CD14-positive monocyte (primary cell): Measurements from ENCODE around the gene DYRK1A. TPM values are rescaled to one million over a fixed set of nuclear protein-coding genes. Genes with fewer than 3 reads are reported as not detected.
A peak's percentile ranks its signal among the peaks of the same experiment; 100 is the strongest.

Experiments used
- DNase-seq, 3 donors: peaks; one replicate each; pipeline ENCODE4 v3.0.0-alpha.2; 2011 to 2022
- H2AFZ ChIP-seq: 2 replicates; pipeline ENCODE4 v1.6.0; 2012; ENCODE audit warnings: mild to moderate bottlenecking, low read depth, low read length, inconsistent platforms; ENCODE audit not compliant: insufficient read depth, poor library complexity, severe bottlenecking
- H3K27ac ChIP-seq, 2 donors: 1 replicate in 1 of 2; 2 replicates in 1 of 2; pipeline ENCODE4 v1.5.1; 2012 to 2013; ENCODE audit warnings: low read length in 2 of 2, control low read depth in 1 of 2, inconsistent platforms in 1 of 2, low read depth in 1 of 2, mild to moderate bottlenecking in 1 of 2
- H3K27me3 ChIP-seq, 2 donors: one replicate each; pipeline versions ENCODE4 v1.6.0 to v1.6.1; 2011 to 2013; ENCODE audit warnings: low read length in 2 of 2; ENCODE audit not compliant: control insufficient read depth in 2 of 2, insufficient read depth in 2 of 2
- H3K36me3 ChIP-seq, 2 donors: replicated peaks in 1 of 2; 1 replicate in 1 of 2; 2 replicates in 1 of 2; pipeline versions ENCODE4 v1.5.1 to v1.6.1; 2012 to 2013; ENCODE audit warnings: low read length in 2 of 2, control low read depth in 1 of 2, inconsistent platforms in 1 of 2, mild to moderate bottlenecking in 1 of 2; ENCODE audit not compliant: insufficient read depth in 2 of 2, control insufficient read depth in 1 of 2
- H3K4me1 ChIP-seq, 2 donors: 1 replicate in 1 of 2; 2 replicates in 1 of 2; pipeline versions ENCODE4 v1.5.1 to v1.6.1; 2012 to 2013; ENCODE audit warnings: low read length in 2 of 2, control low read depth in 1 of 2, inconsistent platforms in 1 of 2, mild to moderate bottlenecking in 1 of 2, moderate library complexity in 1 of 2; ENCODE audit not compliant: insufficient read depth in 2 of 2, control insufficient read depth in 1 of 2
- H3K4me2 ChIP-seq: replicated peaks from 2 replicates; pipeline ENCODE3; 2012; ENCODE audit warnings: low read length, moderate library complexity, mild to moderate bottlenecking; ENCODE audit not compliant: poor library complexity, severe bottlenecking; ENCODE audit errors: extremely low read depth
- H3K4me3 ChIP-seq, 3 experiments: fragments of 200-600 bp in 1 of 3; sonication (generic) in 1 of 3; replicated peaks in 1 of 3; 1 replicate in 2 of 3; 2 replicates in 1 of 3; pipeline ENCODE4 v1.5.1; 2011 to 2013; ENCODE audit warnings: low read length in 3 of 3, mild to moderate bottlenecking in 3 of 3, control low read depth in 2 of 3, low read depth in 2 of 3, inconsistent platforms in 1 of 3, moderate library complexity in 1 of 3
- H3K79me2 ChIP-seq: 2 replicates; pipeline ENCODE4 v1.6.0; 2012; ENCODE audit warnings: mild to moderate bottlenecking, control low read depth, inconsistent platforms, low read length, moderate library complexity; ENCODE audit not compliant: insufficient read depth
- H3K9ac ChIP-seq: 2 replicates; pipeline ENCODE4 v1.6.0; 2017; ENCODE audit warnings: low read length, mild to moderate bottlenecking; ENCODE audit not compliant: insufficient read depth, poor library complexity, severe bottlenecking
- H3K9me3 ChIP-seq, 2 donors: replicated peaks in 1 of 2; 1 replicate in 1 of 2; 2 replicates in 1 of 2; pipeline versions ENCODE4 v1.5.1 to v1.6.1; 2012 to 2013; ENCODE audit warnings: low read length in 2 of 2, control low read depth in 1 of 2; ENCODE audit not compliant: control insufficient read depth in 1 of 2, insufficient read depth in 1 of 2
- H4K20me1 ChIP-seq: 2 replicates; pipeline ENCODE4 v1.6.0; 2012; ENCODE audit warnings: mild to moderate bottlenecking, low read length, control low read depth, moderate library complexity; ENCODE audit not compliant: insufficient read depth
- H3K27ac Mint-ChIP-seq, 7 donors: one replicate each; pipeline ENCODE4 v1.8.0; 2020; ENCODE audit warnings: mild to moderate bottlenecking in 7 of 7, mixed read lengths in 7 of 7, moderate library complexity in 6 of 7, inconsistent platforms in 2 of 7
- H3K27me3 Mint-ChIP-seq, 3 donors: one replicate each; pipeline ENCODE4 v1.8.0; 2021 to 2022; ENCODE audit warnings: low read depth in 3 of 3, mild to moderate bottlenecking in 3 of 3, mixed read lengths in 3 of 3, moderate library complexity in 3 of 3, inconsistent platforms in 1 of 3
- H3K36me3 Mint-ChIP-seq, 2 donors: one replicate each; pipeline ENCODE4 v1.8.0; 2020; ENCODE audit warnings: mixed read lengths in 2 of 2, inconsistent platforms in 1 of 2, mild to moderate bottlenecking in 1 of 2
- H3K4me1 Mint-ChIP-seq: one replicate; pipeline ENCODE4 v1.8.0; 2020; ENCODE audit warnings: mild to moderate bottlenecking, mixed read lengths
- H3K4me3 Mint-ChIP-seq, 2 donors: one replicate each; pipeline ENCODE4 v1.8.0; 2020; ENCODE audit warnings: mild to moderate bottlenecking in 2 of 2, mixed read lengths in 2 of 2, moderate library complexity in 1 of 2
- H3K9me3 Mint-ChIP-seq, 7 donors: one replicate each; pipeline ENCODE4 v1.8.0; 2020 to 2022; ENCODE audit warnings: mixed read lengths in 7 of 7, mild to moderate bottlenecking in 6 of 7, moderate library complexity in 6 of 7, inconsistent platforms in 2 of 7
- CTCF ChIP-seq: fragments of 200-600 bp; IDR thresholded peaks from one replicate; pipeline ENCODE4 v1.8.0; 2022; ENCODE audit warnings: antibody characterized with exemption, mild to moderate bottlenecking
- WGBS: methylation state at CpG from one replicate; pipeline ENCODE4 v1.1.5; 2013; ENCODE audit warnings: missing lambda C conversion rate; ENCODE audit not compliant: insufficient coverage; 5-methylcytosine and 5-hydroxymethylcytosine counted together
- intact Hi-C, 2 donors: fragments of 100-400 bp; cut with micrococcal nuclease; formaldehyde crosslinking; loops; one replicate each; pipeline versions ENCODE4 v1.15.0 to v1.15.1; 2023
- polyA plus RNA-seq, 3 donors: library from polyadenylated mRNA; depleted of rRNA in 1 of 3; unstranded in 2 of 3; stranded (reverse) in 1 of 3; fragments of 300-500 nt in 2 of 3; fragments of >200 nt in 1 of 3; fragmentation: Illumina TruSeq in 2 of 3; gene quantifications; 1 replicate in 2 of 3; 2 replicates in 1 of 3; pipeline ENCODE4 v1.2.3, GENCODE V29; 2012 to 2021

The DYRK1A gene
- polyA plus RNA-seq, 3 donors = 1.8 to 53.5 (median 2.4) TPM

GRCh38 chr21:37511848-37512247 is 145.3 kb downstream of the DYRK1A start:
- intact Hi-C loops = no loop called here
- Mint-ChIP-seq H3K27ac (no peak overlapping the region), H3K4me3 (no peak overlapping the region), H3K9me3 (no peaks in the 10 kb centered on the region), H3K36me3 (peaks cover 23 to 52% of the 10 kb centered on the region in 2 donors), H3K4me1 (no peaks in the 10 kb centered on the region), H3K27me3 (no peaks in the 10 kb centered on the region)
- no peak overlapping the region for H2AFZ ChIP-seq
- peak overlapping the region in 1 of 2 donors; percentile 33 for H3K27ac ChIP-seq
- peaks cover 17% of the 10 kb centered on the region for H3K79me2 ChIP-seq
- H3K4me3 ChIP-seq = no peak overlapping the region
- no peak overlapping the region for H3K4me2 ChIP-seq
- peaks cover 75 to 99% of the 10 kb centered on the region in 2 donors for H3K36me3 ChIP-seq
- H3K27me3 ChIP-seq = no peaks in the 10 kb centered on the region
- no peak for DNase-seq
- 96% methylated on average over 5 of the region's 5 CpGs for WGBS
- no peak for TF ChIP-seq CTCF
- peaks cover 88% of the 10 kb centered on the region for H4K20me1 ChIP-seq
- H3K9ac ChIP-seq = no peak overlapping the region
- H3K4me1 ChIP-seq = no peaks in the 10 kb centered on the region
- no peaks in the 10 kb centered on the region for H3K9me3 ChIP-seq

GRCh38 chr21:37513383-37513782 is 146.8 kb downstream of the DYRK1A start:
- peaks cover 60 to 95% of the 10 kb centered on the region in 2 donors for H3K36me3 ChIP-seq
- no peaks in the 10 kb centered on the region for H3K27me3 Mint-ChIP-seq
- intact Hi-C loops = no loop called here
- H3K4me1 Mint-ChIP-seq = no peaks in the 10 kb centered on the region
- WGBS = 60% methylated on average over 1 of the region's 3 CpGs
- H3K4me3 Mint-ChIP-seq = no peak overlapping the region
- no peak for TF ChIP-seq CTCF
- H3K9me3 ChIP-seq = no peaks in the 10 kb centered on the region
- H3K9ac ChIP-seq = no peak overlapping the region
- DNase-seq = no peak
- H4K20me1 ChIP-seq = peaks cover 82% of the 10 kb centered on the region
- H3K27ac ChIP-seq = peak overlapping the region in 1 of 2 donors; percentile 23
- no peaks in the 10 kb centered on the region for H3K9me3 Mint-ChIP-seq
- peaks cover 17% of the 10 kb centered on the region for H3K79me2 ChIP-seq
- no peak overlapping the region for H2AFZ ChIP-seq
- no peaks in the 10 kb centered on the region for H3K4me1 ChIP-seq
- no peak overlapping the region for H3K4me2 ChIP-seq
- H3K4me3 ChIP-seq = no peak overlapping the region
- peaks cover 39 to 66% of the 10 kb centered on the region in 2 donors for H3K36me3 Mint-ChIP-seq
- H3K27ac Mint-ChIP-seq = peak overlapping the region in 1 of 7 donors; percentile 65
- no peaks in the 10 kb centered on the region for H3K27me3 ChIP-seq
